Neural cell (in vitro differentiated cells): Measurements from ENCODE around the gene TMEM140. TPM values are rescaled to one million over a fixed set of nuclear protein-coding genes. Genes with fewer than 3 reads are reported as not detected.

Source experiments
- H2AFZ ChIP-seq: fragments of 200-600, 300-800 bp; sonication (generic), shearing (Covaris generic); 2 replicates; pipeline ENCODE4 v1.6.0; 2014; ENCODE audit warnings: low read depth, mild to moderate bottlenecking, antibody characterized with exemption, low read length, moderate library complexity
- H3F3A ChIP-seq: fragments of 200-600 bp; shearing (Covaris generic); 2 replicates; pipeline ENCODE4 v1.6.1; 2016; ENCODE audit warnings: mild to moderate bottlenecking, moderate library complexity, mixed read lengths, antibody characterized with exemption, low read length; ENCODE audit not compliant: insufficient read depth, poor library complexity, severe bottlenecking
- H3K27ac ChIP-seq: fragments of 200-600, 300-800 bp; sonication (generic), shearing (Covaris generic); 2 replicates; pipeline ENCODE4 v1.5.1; 2014; ENCODE audit warnings: mild to moderate bottlenecking, low read length, moderate library complexity
- H3K27me3 ChIP-seq: fragments of 300-800, 200-600 bp; sonication (generic), shearing (Covaris generic); 2 replicates; pipeline ENCODE4 v1.6.0; 2014; ENCODE audit warnings: mild to moderate bottlenecking, low read depth, low read length, moderate library complexity; ENCODE audit not compliant: insufficient read depth
- H3K36me3 ChIP-seq: fragments of 300-800, 200-600 bp; sonication (generic), shearing (Covaris generic); 2 replicates; pipeline ENCODE4 v1.5.1; 2014; ENCODE audit warnings: mild to moderate bottlenecking, antibody characterized with exemption, low read length, moderate library complexity; ENCODE audit not compliant: insufficient read depth
- H3K4me2 ChIP-seq: fragments of 300-800, 200-600 bp; sonication (generic), shearing (Covaris generic); 2 replicates; pipeline ENCODE4 v1.6.0; 2014; ENCODE audit warnings: mild to moderate bottlenecking, low read length
- H3K4me3 ChIP-seq: fragments of 300-800, 200-600 bp; sonication (generic), shearing (Covaris generic); 2 replicates; pipeline ENCODE4 v1.5.1; 2014; ENCODE audit warnings: mild to moderate bottlenecking, low read length, moderate library complexity
- H3K79me2 ChIP-seq: fragments of 200-600 bp; shearing (Covaris generic); replicated peaks from 2 replicates; pipeline ENCODE4 v1.6.0; 2014; ENCODE audit warnings: mild to moderate bottlenecking, low read length, moderate library complexity; ENCODE audit not compliant: insufficient read depth
- H3K9ac ChIP-seq: fragments of 300-800, 200-600 bp; sonication (generic), shearing (Covaris generic); 2 replicates; pipeline ENCODE4 v1.6.1; 2016; ENCODE audit warnings: mild to moderate bottlenecking, low read length, mixed read lengths
- H3K9me2 ChIP-seq: fragments of 200-600 bp; shearing (Covaris generic); 2 replicates; pipeline ENCODE4 v1.6.1; 2016; ENCODE audit warnings: mild to moderate bottlenecking, low read length, mixed read lengths; ENCODE audit not compliant: insufficient read depth
- H3K9me3 ChIP-seq: fragments of 200-600, 300-800 bp; sonication (generic), shearing (Covaris generic); 2 replicates; pipeline ENCODE4 v1.6.1; 2016; ENCODE audit warnings: mild to moderate bottlenecking, mixed run types, low read length, moderate library complexity, mixed read lengths
- H4K20me1 ChIP-seq: fragments of 200-600 bp; shearing (Covaris generic); 2 replicates; pipeline ENCODE4 v1.6.1; 2016; ENCODE audit warnings: mild to moderate bottlenecking, mixed run types; ENCODE audit not compliant: insufficient read depth
- CTCF ChIP-seq: fragments of 450-650 bp; IDR thresholded peaks from 2 replicates; pipeline ENCODE4 v1.5.1; 2014; ENCODE audit warnings: antibody characterized with exemption, mild to moderate bottlenecking, moderate library complexity; ENCODE audit not compliant: poor library complexity, severe bottlenecking
- EP300 ChIP-seq: fragments of 450-650 bp; conservative IDR thresholded peaks from 2 replicates; pipeline ENCODE4 v1.6.1; 2014; ENCODE audit warnings: antibody characterized with exemption, mild to moderate bottlenecking, moderate library complexity; ENCODE audit not compliant: poor library complexity, severe bottlenecking
- EZH2 ChIP-seq: fragments of 200-600, 300-800 bp; shearing (Covaris generic), sonication (generic); IDR thresholded peaks from 2 replicates; pipeline ENCODE4 v1.6.1; 2014; ENCODE audit warnings: antibody characterized with exemption, low read length, borderline replicate concordance, mild to moderate bottlenecking; ENCODE audit not compliant: insufficient read depth, poor library complexity, severe bottlenecking
- MXI1 ChIP-seq: fragments of 450-650 bp; conservative IDR thresholded peaks from 2 replicates; pipeline ENCODE4 v1.6.1; 2014; ENCODE audit warnings: antibody characterized with exemption, mild to moderate bottlenecking; ENCODE audit not compliant: poor library complexity, severe bottlenecking
- POLR2AphosphoS5 ChIP-seq: IDR thresholded peaks from 2 replicates; pipeline ENCODE4 v1.6.1; 2012
- RAD21 ChIP-seq: fragments of 450-650 bp; conservative IDR thresholded peaks from 2 replicates; pipeline ENCODE4 v1.6.1; 2014; ENCODE audit warnings: antibody characterized with exemption, mild to moderate bottlenecking, moderate library complexity
- REST ChIP-seq: IDR thresholded peaks from 2 replicates; pipeline ENCODE4 v1.6.1; 2012; ENCODE audit warnings: borderline replicate concordance
- SMC3 ChIP-seq: fragments of 450-650 bp; conservative IDR thresholded peaks from 2 replicates; pipeline ENCODE4 v1.6.1; 2014; ENCODE audit warnings: antibody characterized with exemption, mild to moderate bottlenecking, moderate library complexity; ENCODE audit not compliant: poor library complexity
- TAF1 ChIP-seq: IDR thresholded peaks from 2 replicates; pipeline ENCODE4 v1.6.1; 2012; ENCODE audit warnings: low read depth
- polyA plus RNA-seq: library from polyadenylated mRNA; depleted of rRNA; stranded (reverse); fragments of >200 nt; gene quantifications from 2 replicates; pipeline ENCODE4 v1.2.3, GENCODE V29; 2014

The TMEM140 gene
- polyA plus RNA-seq, 1 donor from 2014 or later, result 0.15 TPM

- Histone ChIP-seq H3K4me3 (no peak overlapping the region), H3K27ac (no peak overlapping the region), H3K36me3 (no peaks in the 10 kb centered on the region), H3K27me3 (no peaks in the 10 kb centered on the region), H3K9me3 (peaks cover 6% of the 10 kb centered on the region), H3F3A (no peaks in the 10 kb centered on the region), H2AFZ (no peak overlapping the region), H3K9ac (no peak overlapping the region), H3K9me2 (no peaks in the 10 kb centered on the region), H4K20me1 (no peaks in the 10 kb centered on the region), H3K79me2 (no peaks in the 10 kb centered on the region), H3K4me2 (no peak overlapping the region)
- TF ChIP-seq RAD21, result no peak
- TF ChIP-seq EZH2, result no peak
- TF ChIP-seq REST, result no peak
- no peak for TF ChIP-seq TAF1
- no peak for TF ChIP-seq SMC3
- no peak for TF ChIP-seq MXI1
- no peak for TF ChIP-seq CTCF
- TF ChIP-seq POLR2AphosphoS5, result no peak
- no peak for TF ChIP-seq EP300
Observed at GRCh38 chr7:135158874-135159273, 11.0 kb downstream of the TMEM140 start.

- no peak overlapping the region for H3K4me3 ChIP-seq
- TF ChIP-seq SMC3 (no peak), REST (no peak), POLR2AphosphoS5 (no peak), MXI1 (no peak)
- peaks cover 6% of the 10 kb centered on the region for H3K9me3 ChIP-seq
- H3K27me3 ChIP-seq, result no peaks in the 10 kb centered on the region
- no peaks in the 10 kb centered on the region for H3F3A ChIP-seq
- no peaks in the 10 kb centered on the region for H3K9me2 ChIP-seq
- no peaks in the 10 kb centered on the region for H3K79me2 ChIP-seq
- H3K36me3 ChIP-seq, result no peaks in the 10 kb centered on the region
- H3K4me2 ChIP-seq, result no peak overlapping the region
- no peaks in the 10 kb centered on the region for H4K20me1 ChIP-seq
- H2AFZ ChIP-seq, result no peak overlapping the region
- no peak overlapping the region for H3K27ac ChIP-seq
- no peak overlapping the region for H3K9ac ChIP-seq
Observed at GRCh38 chr7:135159359-135160085, 11.7 kb downstream of the TMEM140 start.
